Colonic mucosa (tissue), 4 donors: Measurements from ENCODE around the gene MEIS2. TPM values are rescaled to one million over a fixed set of nuclear protein-coding genes. Genes with fewer than 3 reads are reported as not detected.

Experiments
- DNase-seq: peaks from one replicate; pipeline ENCODE4 v3.0.0-alpha.2; 2020
- H3K27ac ChIP-seq: fragments of 200-600 bp; one replicate; pipeline ENCODE4 v1.8.0; 2021
- H3K27me3 ChIP-seq: fragments of 200-600 bp; one replicate; pipeline ENCODE4 v1.8.0; 2021
- H3K36me3 ChIP-seq: fragments of 200-600 bp; one replicate; pipeline ENCODE4 v1.8.0; 2021
- H3K4me1 ChIP-seq: fragments of 200-600 bp; one replicate; pipeline ENCODE4 v1.8.0; 2021; ENCODE audit warnings: mild to moderate bottlenecking
- H3K4me3 ChIP-seq: fragments of 200-600 bp; one replicate; pipeline ENCODE4 v1.8.0; 2021
- H3K9ac ChIP-seq, 2 donors: one replicate each; pipeline ENCODE4 v1.7.0; 2013; ENCODE audit warnings: control low read depth in 2 of 2, low read depth in 2 of 2, low read length in 2 of 2
- H3K9me3 ChIP-seq: fragments of 200-600 bp; one replicate; pipeline ENCODE4 v1.8.0; 2021
- intact Hi-C: fragments of 100-400 bp; cut with DNase I; formaldehyde crosslinking; loops from one replicate; pipeline ENCODE4 v1.14.1; 2022
- total RNA-seq, 2 donors: library from RNA; stranded (reverse); fragmentation: NEBNext Ultra II Directional in 1 of 2; extraction: Animal tissue kit (Norgen Biotek cat#: 25700) in 1 of 2; gene quantifications; one replicate each; pipeline ENCODE4 v1.2.1, GENCODE V29; 2021
- TF ChIP-seq, protein P1 (sequence below): fragments of 200-600 bp; IDR thresholded peaks from one replicate; pipeline ENCODE4 v1.8.0; 2022; ENCODE audit warnings: antibody characterized with exemption, mild to moderate bottlenecking
- donor health status: healthy.
- donor health status: DM: no; HTN: no; CAD: no.
- donor health status: DM: no; HTN: no; CAD: no.

The MEIS2 gene
- total RNA-seq, 2 donors from 2014 or later: 1.7 to 7.6 TPM

DNA sequence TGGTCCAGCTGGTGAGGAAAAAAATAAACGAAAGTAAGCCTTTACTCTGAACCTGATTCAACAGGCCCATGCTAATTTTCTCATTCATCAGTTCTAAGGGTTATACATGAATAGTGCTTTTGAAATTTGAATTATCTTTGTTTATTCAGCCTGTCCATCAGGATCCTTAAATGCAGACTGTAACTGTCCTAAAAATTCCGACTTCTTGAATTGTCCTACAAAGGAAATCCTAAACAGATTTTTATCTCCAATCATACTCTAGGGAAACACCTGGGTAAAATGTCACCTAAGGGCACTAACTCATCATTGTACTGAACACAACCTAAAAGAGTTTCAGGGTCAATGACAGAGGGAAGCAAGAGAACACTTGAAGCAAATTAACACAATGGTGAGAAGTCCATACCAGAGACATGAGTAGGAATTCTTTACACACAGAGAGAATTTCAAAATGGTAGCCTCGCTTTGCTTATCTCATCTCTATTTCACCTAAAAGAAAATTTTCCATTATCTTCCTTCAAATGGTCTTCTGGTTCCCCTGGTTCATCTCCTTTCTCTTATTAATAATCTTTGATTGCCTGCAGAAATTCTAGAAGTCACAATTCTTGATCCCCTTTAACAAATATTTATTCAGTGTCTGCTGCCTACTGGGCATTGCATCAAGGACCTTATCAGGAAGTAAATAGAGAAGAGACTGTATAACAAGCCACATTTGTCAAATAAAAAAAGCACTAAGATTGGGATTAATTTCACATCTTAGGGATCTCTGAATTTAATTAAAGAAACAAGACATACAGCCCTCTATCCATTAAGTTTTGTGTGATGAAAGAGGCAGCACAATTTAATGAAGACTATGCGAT lies 182.7 kb downstream of the MEIS2 start:
- Histone ChIP-seq H3K9me3 (no peaks in the 10 kb centered on the region), H3K36me3 (no peaks in the 10 kb centered on the region), H3K9ac (no peak overlapping the region), H3K27ac (no peak overlapping the region), H3K27me3 (no peaks in the 10 kb centered on the region), H3K4me1 (no peaks in the 10 kb centered on the region), H3K4me3 (no peak overlapping the region)
- no peak for DNase-seq
- intact Hi-C loops: no loop called here
- TF ChIP-seq, protein P1, sequence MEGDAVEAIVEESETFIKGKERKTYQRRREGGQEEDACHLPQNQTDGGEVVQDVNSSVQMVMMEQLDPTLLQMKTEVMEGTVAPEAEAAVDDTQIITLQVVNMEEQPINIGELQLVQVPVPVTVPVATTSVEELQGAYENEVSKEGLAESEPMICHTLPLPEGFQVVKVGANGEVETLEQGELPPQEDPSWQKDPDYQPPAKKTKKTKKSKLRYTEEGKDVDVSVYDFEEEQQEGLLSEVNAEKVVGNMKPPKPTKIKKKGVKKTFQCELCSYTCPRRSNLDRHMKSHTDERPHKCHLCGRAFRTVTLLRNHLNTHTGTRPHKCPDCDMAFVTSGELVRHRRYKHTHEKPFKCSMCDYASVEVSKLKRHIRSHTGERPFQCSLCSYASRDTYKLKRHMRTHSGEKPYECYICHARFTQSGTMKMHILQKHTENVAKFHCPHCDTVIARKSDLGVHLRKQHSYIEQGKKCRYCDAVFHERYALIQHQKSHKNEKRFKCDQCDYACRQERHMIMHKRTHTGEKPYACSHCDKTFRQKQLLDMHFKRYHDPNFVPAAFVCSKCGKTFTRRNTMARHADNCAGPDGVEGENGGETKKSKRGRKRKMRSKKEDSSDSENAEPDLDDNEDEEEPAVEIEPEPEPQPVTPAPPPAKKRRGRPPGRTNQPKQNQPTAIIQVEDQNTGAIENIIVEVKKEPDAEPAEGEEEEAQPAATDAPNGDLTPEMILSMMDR: no peak

DNA sequence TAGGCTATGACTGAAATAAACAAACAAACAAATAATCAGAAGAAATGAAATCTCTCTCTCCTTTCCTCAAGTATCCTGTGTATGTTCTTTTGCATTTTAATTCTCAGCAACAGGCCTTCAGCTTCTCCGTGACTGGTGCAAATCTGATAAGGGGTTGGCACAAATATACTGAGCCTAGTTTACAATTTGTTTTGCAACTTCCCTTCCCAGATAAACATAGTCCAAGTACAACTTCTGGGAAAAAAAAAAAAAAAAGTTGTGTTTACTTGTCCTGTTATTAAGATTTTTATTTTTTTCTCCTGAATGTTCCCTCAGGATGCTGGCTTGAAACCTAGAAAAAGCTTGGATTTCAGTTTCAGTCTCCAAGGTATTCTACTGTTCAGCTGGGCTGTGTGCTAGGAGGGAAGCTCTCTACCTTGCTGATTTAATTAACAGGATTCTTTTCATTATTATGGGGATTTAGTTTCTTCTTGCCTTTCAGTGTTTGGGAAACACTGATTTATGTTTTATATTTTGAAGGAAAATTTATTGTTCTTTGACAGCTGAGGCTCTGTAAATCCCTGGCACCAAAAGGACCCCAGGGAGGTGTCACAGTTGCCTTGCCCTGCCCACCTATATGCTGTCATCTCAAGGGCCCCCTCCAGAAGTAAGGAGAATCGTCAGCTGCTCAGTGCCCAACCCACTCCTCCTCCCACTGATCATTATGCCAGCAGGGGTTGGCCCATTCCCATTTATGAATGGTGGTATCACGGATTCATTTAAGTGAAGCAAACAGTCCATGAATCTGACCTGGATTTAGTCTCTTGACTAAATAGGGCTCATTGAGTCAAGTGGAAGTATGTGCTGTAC lies 185.2 kb downstream of the MEIS2 start:
- intact Hi-C loops: no loop called here
- Histone ChIP-seq H3K36me3 (no peaks in the 10 kb centered on the region), H3K27me3 (no peaks in the 10 kb centered on the region), H3K9ac (no peak overlapping the region), H3K9me3 (no peaks in the 10 kb centered on the region), H3K4me1 (no peaks in the 10 kb centered on the region), H3K27ac (no peak overlapping the region), H3K4me3 (no peak overlapping the region)
- DNase-seq: no peak
- TF ChIP-seq, protein P1: no peak

DNA sequence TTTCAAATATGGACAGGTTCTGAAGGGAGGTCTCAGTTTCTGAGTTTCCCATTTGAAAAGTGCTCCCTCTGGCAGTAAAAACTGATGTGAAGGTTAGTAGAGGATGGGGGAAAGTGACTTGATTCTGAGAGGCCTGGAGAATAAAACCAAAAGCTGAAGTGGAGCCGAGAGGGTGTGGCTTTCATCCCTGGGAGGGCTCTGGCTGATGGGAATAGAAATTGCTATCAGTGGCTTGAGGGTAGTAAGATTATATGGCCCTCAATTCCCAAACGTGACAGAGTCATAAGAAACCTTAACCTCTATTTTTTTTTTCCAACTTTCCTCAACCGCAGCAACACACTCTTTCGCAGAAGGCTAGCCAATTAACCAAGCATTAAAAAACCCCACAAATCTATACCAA lies 185.9 kb downstream of the MEIS2 start:
- no peak overlapping the region for H3K4me3 ChIP-seq
- TF ChIP-seq, protein P1: no peak
- H3K4me1 ChIP-seq: no peaks in the 10 kb centered on the region
- no peak overlapping the region for H3K9ac ChIP-seq
- intact Hi-C loops: no loop called here
- H3K27ac ChIP-seq: no peak overlapping the region
- H3K27me3 ChIP-seq: no peaks in the 10 kb centered on the region
- no peaks in the 10 kb centered on the region for H3K36me3 ChIP-seq
- no peak for DNase-seq
- no peaks in the 10 kb centered on the region for H3K9me3 ChIP-seq

DNA sequence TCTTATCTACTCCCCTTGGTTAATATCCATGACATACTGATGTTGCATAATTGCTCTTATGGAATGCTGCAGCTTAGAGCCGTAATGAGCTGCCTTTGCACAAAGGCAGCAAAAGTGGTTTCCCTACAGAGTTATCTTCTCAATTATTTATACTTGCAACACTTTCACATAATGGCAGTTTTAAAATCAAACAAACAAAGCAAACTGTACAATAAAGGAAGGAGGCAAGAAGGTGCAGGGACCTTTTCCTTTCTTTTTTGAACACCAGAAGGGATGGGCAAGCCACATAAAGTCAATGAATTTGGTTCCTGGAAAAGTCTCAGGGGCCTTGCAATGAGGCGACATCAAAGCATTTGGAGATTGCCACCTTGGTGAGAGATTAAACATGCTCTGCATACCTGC lies 188.0 kb downstream of the MEIS2 start:
- Histone ChIP-seq H3K9me3 (no peaks in the 10 kb centered on the region), H3K4me3 (no peak overlapping the region), H3K27me3 (no peaks in the 10 kb centered on the region), H3K4me1 (no peaks in the 10 kb centered on the region), H3K36me3 (no peaks in the 10 kb centered on the region), H3K9ac (no peak overlapping the region), H3K27ac (no peak overlapping the region)
- TF ChIP-seq, protein P1: no peak
- no peak for DNase-seq
- intact Hi-C loops: no loop called here

DNA sequence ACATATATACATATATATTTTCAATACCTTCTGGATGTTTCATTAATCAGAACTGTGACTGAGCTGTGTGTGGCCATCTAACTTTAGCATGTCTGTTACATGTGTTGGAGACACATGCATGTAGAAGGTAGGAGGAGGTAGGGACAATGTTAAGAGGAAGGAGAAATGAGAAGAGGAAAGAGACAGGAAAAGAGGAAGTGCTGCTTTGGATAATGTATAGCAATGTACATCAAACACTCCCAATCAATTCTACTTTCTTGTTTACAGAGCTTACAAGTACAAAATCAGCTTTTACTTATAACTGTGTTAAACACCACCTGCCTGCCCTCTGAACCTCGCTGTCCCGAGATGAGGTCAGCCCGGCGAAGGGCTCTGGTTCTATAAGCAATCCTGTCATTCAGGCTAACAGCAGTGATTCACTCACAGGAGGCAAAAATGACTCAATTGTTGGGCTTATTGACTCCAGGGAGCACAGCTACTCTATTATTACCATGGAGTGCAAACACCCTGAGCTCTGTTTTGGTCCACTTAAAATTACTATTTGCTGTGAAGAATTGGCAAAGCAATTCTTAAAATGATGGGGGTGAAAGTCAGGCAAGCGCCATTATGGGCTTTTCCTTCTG lies 188.9 kb downstream of the MEIS2 start:
- TF ChIP-seq, protein P1: no peak
- intact Hi-C loops: no loop called here
- H3K9ac ChIP-seq: no peak overlapping the region
- H3K9me3 ChIP-seq: no peaks in the 10 kb centered on the region
- DNase-seq: no peak
- no peaks in the 10 kb centered on the region for H3K36me3 ChIP-seq
- no peak overlapping the region for H3K4me3 ChIP-seq
- no peaks in the 10 kb centered on the region for H3K4me1 ChIP-seq
- no peaks in the 10 kb centered on the region for H3K27me3 ChIP-seq
- H3K27ac ChIP-seq: no peak overlapping the region
